Thoracic aorta (tissue), 2 donors: ENCODE data around the gene SUV39H1. TPM values are rescaled to one million over a fixed set of nuclear protein-coding genes. Genes with fewer than 3 reads are reported as not detected.
A peak's percentile ranks its signal among the peaks of the same experiment; 100 is the strongest.
"Not testable (repeated sequence)": the region's sequence is repeated elsewhere in the genome, so short reads cannot be mapped to it uniquely, and the experiment has no call there.

ENCODE experiments used
- ATAC-seq: fragments of 150-250 bp; one replicate; pipeline ENCODE4 v1.8.0; 2017; ENCODE audit warnings: low read depth; ENCODE audit not compliant: insufficient number of reproducible peaks, low FRiP score
- DNase-seq: peaks from one replicate; pipeline ENCODE4 v3.0.0-alpha.2; 2020; ENCODE audit warnings: low spot score
- H3K27ac ChIP-seq, 2 donors: fragments of 200-600 bp; sonication (generic); 1 replicate in 1 of 2; 2 replicates in 1 of 2; pipeline ENCODE4 v1.5.1; 2016; ENCODE audit warnings: mild to moderate bottlenecking in 2 of 2, moderate library complexity in 2 of 2
- H3K27me3 ChIP-seq: fragments of 200-600 bp; sonication (generic); replicated peaks from 2 replicates; pipeline ENCODE4 v1.6.0; 2016; ENCODE audit warnings: mild to moderate bottlenecking; ENCODE audit not compliant: insufficient read depth
- H3K36me3 ChIP-seq: fragments of 200-600 bp; sonication (generic); one replicate; pipeline ENCODE4 v1.5.1; 2016
- H3K4me1 ChIP-seq, 2 donors: fragments of 200-600 bp; sonication (generic); 1 replicate in 1 of 2; 2 replicates in 1 of 2; pipeline versions ENCODE4 v1.5.1 to v1.6.0; 2016; ENCODE audit warnings: low read depth in 2 of 2, mild to moderate bottlenecking in 1 of 2; ENCODE audit not compliant: control insufficient read depth in 1 of 2
- H3K4me3 ChIP-seq: fragments of 200-600 bp; sonication (generic); 2 replicates; pipeline ENCODE4 v1.5.1; 2016; ENCODE audit warnings: mild to moderate bottlenecking
- H3K9me3 ChIP-seq: fragments of 200-600 bp; sonication (generic); 2 replicates; pipeline ENCODE4 v1.5.1; 2016
- total RNA-seq, 2 donors: library from RNA; depleted of rRNA; stranded (reverse); fragments of >200 nt; gene quantifications; one replicate each; pipeline versions ENCODE4 v1.1.0 to v1.2.3, GENCODE V29; 2016
- TF ChIP-seq, protein P1 (sequence below): fragments of 200-600 bp; sonication (generic); IDR thresholded peaks from one replicate; pipeline ENCODE4 v1.5.1; 2019; ENCODE audit warnings: antibody characterized with exemption

Gene SUV39H1
- total RNA-seq, 2 donors from 2014 or later: 3.5 to 4.4 TPM

DNA sequence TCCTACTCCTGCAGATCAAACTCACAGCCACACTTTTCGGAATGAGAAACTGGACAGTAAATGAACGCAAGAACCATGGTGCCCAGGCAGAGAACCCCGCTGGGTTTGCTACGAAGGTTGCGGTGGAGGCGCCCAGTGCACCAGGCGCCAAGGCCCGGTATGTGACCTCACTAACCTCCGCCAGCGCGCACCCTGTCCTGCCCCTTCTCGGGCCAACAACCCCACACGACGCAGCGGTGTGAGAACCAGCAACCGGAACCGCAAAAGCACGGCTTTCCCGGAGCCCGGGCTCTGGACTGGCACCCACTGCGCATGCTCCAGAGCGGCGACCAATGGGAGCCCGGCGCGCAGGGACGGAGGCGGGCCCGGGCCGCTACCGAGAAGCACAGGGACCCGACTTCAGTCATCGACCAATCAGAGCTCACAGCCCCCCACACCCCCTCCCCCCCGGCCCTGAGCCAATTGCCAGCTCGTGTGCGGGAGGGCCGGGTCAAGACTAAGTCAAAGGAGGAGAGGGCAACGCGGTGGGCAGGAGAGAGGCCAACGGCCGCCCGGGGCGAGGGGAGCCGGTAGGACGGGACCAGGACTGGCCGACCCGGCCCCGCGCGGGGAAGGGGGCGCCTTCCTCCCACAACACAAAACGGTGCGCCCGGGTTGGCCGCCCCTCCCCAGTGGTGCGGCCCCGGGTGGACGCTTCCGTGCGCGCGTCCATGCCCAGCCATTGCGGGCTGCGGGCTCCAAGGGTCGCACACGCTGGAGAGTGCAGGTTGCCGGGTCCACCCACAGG lies 20.2 kb upstream of the SUV39H1 start:
- TF ChIP-seq, protein P1, sequence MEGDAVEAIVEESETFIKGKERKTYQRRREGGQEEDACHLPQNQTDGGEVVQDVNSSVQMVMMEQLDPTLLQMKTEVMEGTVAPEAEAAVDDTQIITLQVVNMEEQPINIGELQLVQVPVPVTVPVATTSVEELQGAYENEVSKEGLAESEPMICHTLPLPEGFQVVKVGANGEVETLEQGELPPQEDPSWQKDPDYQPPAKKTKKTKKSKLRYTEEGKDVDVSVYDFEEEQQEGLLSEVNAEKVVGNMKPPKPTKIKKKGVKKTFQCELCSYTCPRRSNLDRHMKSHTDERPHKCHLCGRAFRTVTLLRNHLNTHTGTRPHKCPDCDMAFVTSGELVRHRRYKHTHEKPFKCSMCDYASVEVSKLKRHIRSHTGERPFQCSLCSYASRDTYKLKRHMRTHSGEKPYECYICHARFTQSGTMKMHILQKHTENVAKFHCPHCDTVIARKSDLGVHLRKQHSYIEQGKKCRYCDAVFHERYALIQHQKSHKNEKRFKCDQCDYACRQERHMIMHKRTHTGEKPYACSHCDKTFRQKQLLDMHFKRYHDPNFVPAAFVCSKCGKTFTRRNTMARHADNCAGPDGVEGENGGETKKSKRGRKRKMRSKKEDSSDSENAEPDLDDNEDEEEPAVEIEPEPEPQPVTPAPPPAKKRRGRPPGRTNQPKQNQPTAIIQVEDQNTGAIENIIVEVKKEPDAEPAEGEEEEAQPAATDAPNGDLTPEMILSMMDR: no peak
- peak; percentile 97 for ATAC-seq
- Histone ChIP-seq H3K4me1 (no peaks in the 10 kb centered on the region), H3K27ac (peak overlapping the region; percentile 60 to 71), H3K4me3 (peak overlapping the region; percentile 76), H3K9me3 (no peaks in the 10 kb centered on the region), H3K27me3 (no peaks in the 10 kb centered on the region), H3K36me3 (no peaks in the 10 kb centered on the region)
- peak; percentile 40 for DNase-seq

DNA sequence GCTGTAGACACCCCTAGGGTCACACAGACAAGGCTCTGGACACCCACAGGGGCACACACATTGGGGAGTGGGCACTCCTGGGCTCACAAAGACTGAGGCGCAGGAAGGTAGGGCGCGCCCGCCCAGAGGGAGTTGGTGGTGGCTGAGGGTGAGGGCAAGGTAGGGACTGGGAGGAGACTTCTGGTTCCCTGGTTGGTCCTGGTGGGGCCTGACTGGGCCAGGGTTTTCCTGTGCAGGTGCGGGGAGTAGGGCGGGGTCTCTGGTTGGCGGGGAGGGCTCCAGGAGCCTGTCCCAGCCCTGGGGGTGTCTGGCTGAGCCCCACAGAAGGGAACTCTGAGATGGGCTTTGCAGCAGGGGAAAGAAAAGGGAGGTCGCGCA lies 19.7 kb upstream of the SUV39H1 start:
- TF ChIP-seq, protein P1: no peak
- Histone ChIP-seq H3K27me3 (no peaks in the 10 kb centered on the region), H3K4me3 (peak overlapping the region; percentile 76), H3K36me3 (no peaks in the 10 kb centered on the region), H3K4me1 (no peaks in the 10 kb centered on the region), H3K9me3 (no peaks in the 10 kb centered on the region), H3K27ac (peak overlapping the region; percentile 43 to 60)
- ATAC-seq (no peak), DNase-seq (no peak)

DNA sequence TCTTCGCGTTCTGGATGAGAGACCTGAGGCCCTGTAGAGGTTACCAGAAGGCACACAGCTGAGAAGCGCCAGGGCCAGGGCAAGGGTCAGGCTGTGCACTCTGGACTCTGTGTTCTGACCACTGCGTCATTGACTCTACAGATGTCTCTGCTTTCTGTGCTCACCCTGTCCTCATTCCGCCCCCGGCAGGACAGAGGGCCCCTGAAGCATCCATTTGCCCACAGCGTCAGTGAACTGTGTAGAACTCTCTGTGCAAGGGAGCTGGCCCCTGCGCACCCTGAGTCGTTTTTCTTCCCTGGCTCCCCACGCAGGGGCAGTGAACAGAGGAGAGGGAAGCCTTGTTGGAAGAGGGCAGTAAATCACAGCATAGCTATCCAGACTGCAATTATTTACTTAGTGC lies 19.0 kb upstream of the SUV39H1 start:
- no peaks in the 10 kb centered on the region for H3K36me3 ChIP-seq
- TF ChIP-seq, protein P1: no peak
- no peaks in the 10 kb centered on the region for H3K9me3 ChIP-seq
- no peaks in the 10 kb centered on the region for H3K27me3 ChIP-seq
- DNase-seq: no peak
- H3K4me3 ChIP-seq: peak overlapping the region; percentile 76
- ATAC-seq: no peak
- H3K27ac ChIP-seq: no peak overlapping the region
- no peaks in the 10 kb centered on the region for H3K4me1 ChIP-seq

DNA sequence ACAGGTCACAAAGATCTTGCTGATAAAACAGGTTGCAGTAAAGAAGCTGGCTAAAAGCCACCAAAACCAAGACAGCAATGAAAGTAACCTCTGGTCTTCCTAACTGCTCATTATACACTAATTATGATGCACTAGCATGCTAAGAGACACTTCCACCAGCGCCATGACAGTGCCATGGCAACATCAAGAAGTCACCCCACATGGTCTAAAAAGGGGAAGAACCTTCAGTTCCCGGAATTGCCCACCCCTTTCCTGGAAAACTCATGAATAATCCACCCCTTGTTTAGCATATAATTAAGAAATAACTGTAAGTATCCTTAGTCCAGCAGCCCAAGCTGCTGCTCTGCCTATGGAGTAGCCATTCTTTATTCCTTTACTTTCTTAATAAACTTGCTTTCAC lies 16.1 kb upstream of the SUV39H1 start:
- H3K9me3 ChIP-seq, DNase-seq, H3K36me3 ChIP-seq, ATAC-seq, H3K4me3 ChIP-seq, H3K27me3 ChIP-seq, H3K4me1 ChIP-seq, H3K27ac ChIP-seq: not testable (repeated sequence)

DNA sequence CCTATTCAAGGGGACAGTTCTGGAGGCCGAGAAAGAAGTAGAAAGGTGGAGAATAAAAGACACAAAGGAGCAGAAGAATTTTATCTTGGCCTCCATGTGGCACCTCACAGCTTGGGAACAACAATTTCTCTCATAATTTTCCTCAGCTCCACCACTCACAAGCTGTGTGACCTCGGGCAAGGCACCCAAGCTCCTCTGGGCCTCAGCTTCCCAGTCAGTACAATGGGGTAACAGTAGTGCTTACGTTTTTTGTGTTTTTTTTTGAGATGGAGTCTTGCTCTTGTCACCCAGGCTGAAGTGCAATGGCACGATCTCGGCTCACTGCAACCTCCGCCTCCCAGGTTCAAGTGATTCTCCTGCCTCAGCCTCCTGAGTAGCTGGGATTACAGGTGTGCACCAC lies 15.6 kb upstream of the SUV39H1 start:
- not testable (repeated sequence) for DNase-seq, H3K9me3 ChIP-seq, H3K27ac ChIP-seq, ATAC-seq, H3K36me3 ChIP-seq, H3K4me3 ChIP-seq, H3K4me1 ChIP-seq, H3K27me3 ChIP-seq

DNA sequence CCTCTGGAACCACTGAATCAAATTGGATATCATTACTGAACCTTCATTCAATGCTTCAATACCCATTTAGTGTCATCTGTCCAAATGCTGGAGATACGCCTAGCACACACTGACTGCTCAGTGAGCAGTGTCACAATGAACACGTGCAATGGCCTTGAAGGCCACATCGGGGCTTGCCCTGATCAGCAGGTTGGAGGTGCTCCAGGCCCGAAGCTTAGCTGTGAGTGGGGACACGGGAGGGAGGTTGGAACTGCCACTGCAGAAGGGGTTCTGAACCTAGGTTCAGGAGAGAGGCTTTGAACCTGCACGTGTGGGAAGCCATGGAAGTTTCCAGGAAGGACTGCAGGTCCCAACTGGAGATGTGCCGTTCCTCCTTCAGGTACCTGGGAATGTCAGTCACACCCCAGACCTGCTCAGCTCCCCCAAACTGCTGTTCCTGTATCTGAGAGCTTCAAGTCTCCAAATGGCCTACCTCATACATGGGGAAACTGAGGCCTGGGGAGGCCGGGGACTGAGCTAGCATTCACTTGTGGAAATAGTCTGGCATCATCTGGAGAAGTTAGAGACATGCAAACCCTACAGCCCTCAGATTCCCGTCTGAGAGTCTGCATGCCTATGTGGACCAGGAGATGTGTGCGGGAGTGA lies 14.9 kb upstream of the SUV39H1 start:
- H3K4me3 ChIP-seq: no peak overlapping the region
- H3K27me3 ChIP-seq: no peaks in the 10 kb centered on the region
- H3K9me3 ChIP-seq: no peaks in the 10 kb centered on the region
- TF ChIP-seq, protein P1: no peak
- no peaks in the 10 kb centered on the region for H3K4me1 ChIP-seq
- ATAC-seq: no peak
- DNase-seq: no peak
- H3K27ac ChIP-seq: no peak overlapping the region
- no peaks in the 10 kb centered on the region for H3K36me3 ChIP-seq

DNA sequence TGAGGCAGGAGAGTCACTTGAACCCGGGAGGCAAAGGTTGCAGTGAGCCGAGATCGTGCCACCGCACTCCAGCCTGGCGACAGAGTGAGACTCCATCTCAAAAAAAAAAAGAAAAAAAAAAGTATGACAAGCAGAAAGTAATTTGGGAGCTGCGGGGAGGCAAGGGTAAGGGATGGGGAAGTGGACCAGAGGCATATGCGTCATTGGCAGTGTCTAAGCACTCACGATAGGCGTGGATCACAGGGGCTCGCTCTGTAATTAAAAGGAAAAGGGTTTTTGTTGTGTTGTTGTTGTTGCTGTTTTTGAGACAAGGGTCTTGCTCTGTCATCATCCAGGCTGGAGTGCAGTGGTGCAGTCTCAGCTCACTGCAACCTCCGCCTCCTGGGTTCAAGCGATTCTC lies 13.7 kb upstream of the SUV39H1 start:
- DNase-seq, H3K27me3 ChIP-seq, ATAC-seq, H3K4me1 ChIP-seq, H3K36me3 ChIP-seq, H3K4me3 ChIP-seq, H3K9me3 ChIP-seq: not testable (repeated sequence)
- H3K27ac ChIP-seq: peak overlapping the region in 1 of 2 donors; percentile 53
